GM06990 (cell line): ENCODE results near the gene HPN.
"Not testable (repeated sequence)": the region's sequence is repeated elsewhere in the genome, so short reads cannot be mapped to it uniquely, and the experiment has no call there.

ENCODE experiments used
- DNase-seq: peaks from one replicate; pipeline ENCODE4 v3.0.0-alpha.2; 2011; ENCODE audit not compliant: insufficient read length; ENCODE audit errors: extremely low read depth
- H3K27me3 ChIP-seq: replicated peaks from 2 replicates; pipeline ENCODE4 v1.6.0; 2011; ENCODE audit warnings: low read length; ENCODE audit not compliant: control insufficient read depth, insufficient read depth
- H3K36me3 ChIP-seq: 2 replicates; pipeline ENCODE4 v1.5.1; 2011; ENCODE audit warnings: low read length; ENCODE audit not compliant: control insufficient read depth, insufficient read depth
- H3K4me3 ChIP-seq: replicated peaks from 2 replicates; pipeline ENCODE4 v1.5.1; 2011; ENCODE audit warnings: low read depth, mild to moderate bottlenecking, control low read depth, low read length
- TF ChIP-seq, protein P1 (sequence below): IDR thresholded peaks from 2 replicates; pipeline ENCODE4 v1.5.1; 2011; ENCODE audit warnings: low read length, control low read depth, mild to moderate bottlenecking, inconsistent platforms; ENCODE audit not compliant: insufficient read depth, poor library complexity, severe bottlenecking

HPN gene

DNA sequence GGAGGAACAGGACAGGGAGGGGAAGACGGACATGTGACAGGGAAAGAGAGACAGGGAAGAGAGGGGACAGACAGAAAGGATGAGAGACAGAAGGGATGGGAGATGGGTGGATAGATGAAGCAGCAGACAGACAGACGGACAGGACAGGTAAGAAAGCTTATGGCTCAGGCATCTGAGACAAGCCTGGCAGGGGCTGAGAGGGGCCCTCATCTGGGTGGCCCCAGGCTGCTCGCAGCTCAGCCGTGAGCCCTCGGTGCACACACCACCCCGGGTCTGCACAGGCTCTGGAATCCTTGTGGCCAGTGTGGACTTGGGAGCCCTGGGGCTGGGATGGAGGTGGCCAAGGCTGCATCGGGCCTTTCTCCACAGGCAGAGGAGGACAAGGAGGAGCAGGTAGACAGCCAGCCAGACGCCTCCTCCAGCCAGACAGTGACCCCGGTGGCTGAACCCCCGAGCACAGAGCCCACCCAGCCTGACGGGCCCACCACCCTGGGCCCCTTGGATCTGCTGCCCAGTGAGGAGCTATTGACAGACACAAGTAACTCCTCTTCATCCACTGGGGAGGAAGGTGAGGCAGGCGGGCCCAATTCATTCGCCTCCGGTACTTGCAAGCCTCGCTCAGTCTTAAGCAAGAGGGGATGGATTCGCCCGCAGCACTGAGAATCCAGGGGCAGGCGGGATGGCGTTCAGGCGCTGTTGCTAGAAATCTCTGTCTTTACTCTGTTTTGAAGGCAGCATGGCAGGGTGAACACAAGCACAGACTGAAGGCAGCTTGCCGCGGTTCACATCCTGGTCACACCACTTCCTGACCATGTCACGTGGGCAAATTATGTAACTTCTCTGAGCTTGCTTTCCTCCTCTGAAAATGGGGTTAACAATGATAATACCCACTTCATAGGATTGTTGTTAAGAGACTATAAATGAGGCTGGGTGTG lies 27.4 kb upstream of the HPN start:
- DNase-seq, result no peak
- Histone ChIP-seq H3K36me3 (peaks cover 46% of the 10 kb centered on the region), H3K4me3 (no peak overlapping the region), H3K27me3 (no peaks in the 10 kb centered on the region)
- TF ChIP-seq, protein P1, sequence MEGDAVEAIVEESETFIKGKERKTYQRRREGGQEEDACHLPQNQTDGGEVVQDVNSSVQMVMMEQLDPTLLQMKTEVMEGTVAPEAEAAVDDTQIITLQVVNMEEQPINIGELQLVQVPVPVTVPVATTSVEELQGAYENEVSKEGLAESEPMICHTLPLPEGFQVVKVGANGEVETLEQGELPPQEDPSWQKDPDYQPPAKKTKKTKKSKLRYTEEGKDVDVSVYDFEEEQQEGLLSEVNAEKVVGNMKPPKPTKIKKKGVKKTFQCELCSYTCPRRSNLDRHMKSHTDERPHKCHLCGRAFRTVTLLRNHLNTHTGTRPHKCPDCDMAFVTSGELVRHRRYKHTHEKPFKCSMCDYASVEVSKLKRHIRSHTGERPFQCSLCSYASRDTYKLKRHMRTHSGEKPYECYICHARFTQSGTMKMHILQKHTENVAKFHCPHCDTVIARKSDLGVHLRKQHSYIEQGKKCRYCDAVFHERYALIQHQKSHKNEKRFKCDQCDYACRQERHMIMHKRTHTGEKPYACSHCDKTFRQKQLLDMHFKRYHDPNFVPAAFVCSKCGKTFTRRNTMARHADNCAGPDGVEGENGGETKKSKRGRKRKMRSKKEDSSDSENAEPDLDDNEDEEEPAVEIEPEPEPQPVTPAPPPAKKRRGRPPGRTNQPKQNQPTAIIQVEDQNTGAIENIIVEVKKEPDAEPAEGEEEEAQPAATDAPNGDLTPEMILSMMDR, result no peak

GRCh38 chr19:35014774-35015173 lies 26.7 kb upstream of the HPN start:
- H3K36me3 ChIP-seq, result peaks cover 48% of the 10 kb centered on the region
- H3K4me3 ChIP-seq, H3K27me3 ChIP-seq, DNase-seq: not testable (repeated sequence)

- no peak for DNase-seq
- Histone ChIP-seq H3K36me3 (peaks cover 42% of the 10 kb centered on the region), H3K27me3 (no peaks in the 10 kb centered on the region), H3K4me3 (no peak overlapping the region)
- TF ChIP-seq, protein P1, result no peak
Observed at GRCh38 chr19:35015270-35015953, 26.1 kb upstream of the HPN start.

DNA sequence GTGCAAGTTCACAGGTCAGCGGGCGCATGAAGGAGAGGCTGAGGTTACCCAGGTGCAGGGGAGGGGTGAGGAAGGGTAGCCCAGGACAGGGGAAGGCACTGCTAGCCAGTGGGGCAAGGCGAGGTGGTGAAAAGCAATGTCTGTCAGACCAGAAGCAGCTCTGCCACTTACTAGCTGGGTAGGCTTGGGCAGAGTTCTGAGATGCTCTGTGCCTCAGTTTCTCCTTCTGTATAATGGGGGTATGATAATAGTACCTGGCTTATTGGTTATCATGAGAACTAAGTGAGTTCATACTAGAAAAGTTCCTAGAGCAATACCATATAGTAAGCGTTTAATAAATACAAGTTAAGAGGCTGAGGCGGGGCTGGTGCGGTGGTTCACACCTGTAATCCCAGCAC lies 25.6 kb upstream of the HPN start:
- H3K27me3 ChIP-seq, result no peaks in the 10 kb centered on the region
- peaks cover 45% of the 10 kb centered on the region for H3K36me3 ChIP-seq
- no peak for DNase-seq
- TF ChIP-seq, protein P1, result no peak
- no peak overlapping the region for H3K4me3 ChIP-seq

GRCh38 chr19:35017507-35017906 lies 24.0 kb upstream of the HPN start:
- no peak for DNase-seq
- Histone ChIP-seq H3K27me3 (no peaks in the 10 kb centered on the region), H3K36me3 (peaks cover 43% of the 10 kb centered on the region), H3K4me3 (no peak overlapping the region)
- TF ChIP-seq, protein P1, result no peak

DNA sequence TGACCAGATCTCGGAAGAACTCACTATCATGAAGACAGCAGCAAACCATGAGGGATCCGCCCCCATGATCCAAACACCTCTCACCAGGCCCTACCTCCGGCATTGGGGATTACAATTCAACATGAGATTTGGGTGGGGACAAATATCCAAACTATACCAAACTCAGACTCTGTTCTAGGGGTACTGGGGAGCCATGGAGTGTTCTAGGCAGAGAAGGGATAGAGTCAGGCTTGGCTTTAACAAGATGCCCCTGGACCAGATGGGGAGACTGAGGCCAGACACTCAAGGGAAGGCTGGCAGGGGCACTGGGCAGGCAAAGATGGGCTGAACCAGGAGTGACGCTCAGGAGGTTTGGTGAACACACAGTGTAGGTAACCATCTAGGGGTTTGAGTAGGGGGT lies 23.1 kb upstream of the HPN start:
- Histone ChIP-seq H3K36me3 (peaks cover 47% of the 10 kb centered on the region), H3K27me3 (no peaks in the 10 kb centered on the region)
- TF ChIP-seq, protein P1, result no peak

More for the DNA sequence above, 23.1 kb upstream of the HPN start:
- no peak for DNase-seq
- H3K4me3 ChIP-seq, result no peak overlapping the region
